IMR-90 (cell line): ENCODE data around the gene NANOS3.

Experiments used
- BHLHE40 ChIP-seq: fragments of 150-350 bp; IDR thresholded peaks from 2 replicates; pipeline ENCODE4 v1.6.1; 2016; ENCODE audit warnings: mild to moderate bottlenecking, low read depth, low read length
- FOS ChIP-seq: fragments of 150-350 bp; IDR thresholded peaks from 2 replicates; pipeline ENCODE4 v1.6.1; 2016; ENCODE audit warnings: low read depth, low read length
- MAFK ChIP-seq: IDR thresholded peaks from 2 replicates; pipeline ENCODE4 v1.6.1; 2012; ENCODE audit warnings: low read depth, low read length, improper control_type of control experiment
- MAZ ChIP-seq: IDR thresholded peaks from 2 replicates; pipeline ENCODE4 v1.6.1; 2012; ENCODE audit warnings: low read depth, mild to moderate bottlenecking, low read length, improper control_type of control experiment, moderate library complexity, borderline replicate concordance
- MXI1 ChIP-seq: IDR thresholded peaks from 2 replicates; pipeline ENCODE4 v1.6.1; 2012; ENCODE audit warnings: low read depth, mild to moderate bottlenecking, low read length, moderate library complexity, borderline replicate concordance
- POLR2A ChIP-seq: IDR thresholded peaks from 2 replicates; pipeline ENCODE4 v1.6.1; 2012; ENCODE audit warnings: mild to moderate bottlenecking, low read depth, low read length
- RAD21 ChIP-seq: IDR thresholded peaks from 2 replicates; pipeline ENCODE4 v1.6.1; 2012; ENCODE audit warnings: low read length, improper control_type of control experiment
- RCOR1 ChIP-seq: IDR thresholded peaks from 2 replicates; pipeline ENCODE4 v1.6.1; 2012; ENCODE audit warnings: mild to moderate bottlenecking, low read length, improper control_type of control experiment; ENCODE audit not compliant: insufficient replicate concordance
- RFX5 ChIP-seq: IDR thresholded peaks from 2 replicates; pipeline ENCODE4 v1.8.0; 2012; ENCODE audit warnings: low read depth, mild to moderate bottlenecking, low read length, moderate library complexity
- SMC3 ChIP-seq: fragments of 150-350 bp; IDR thresholded peaks from 2 replicates; pipeline ENCODE4 v1.6.1; 2016; ENCODE audit warnings: low read depth, mild to moderate bottlenecking, antibody characterized with exemption, low read length, moderate library complexity
- TF ChIP-seq, protein P1 (sequence below): conservative IDR thresholded peaks from 2 replicates; pipeline ENCODE4 v1.5.1; 2012; ENCODE audit warnings: mild to moderate bottlenecking, low read depth, low read length, improper control_type of control experiment
- TF ChIP-seq, protein P2 (sequence below): fragments of 150-350 bp; IDR thresholded peaks from 2 replicates; pipeline ENCODE4 v1.6.1; 2016; ENCODE audit warnings: low read depth, mild to moderate bottlenecking, low read length, moderate library complexity, borderline replicate concordance
- TF ChIP-seq, protein P3 (sequence below): fragments of 150-350 bp; IDR thresholded peaks from 2 replicates; pipeline ENCODE4 v1.6.1; 2017; ENCODE audit warnings: mild to moderate bottlenecking, antibody characterized with exemption, low read length, low read depth

- TF ChIP-seq, protein P1, sequence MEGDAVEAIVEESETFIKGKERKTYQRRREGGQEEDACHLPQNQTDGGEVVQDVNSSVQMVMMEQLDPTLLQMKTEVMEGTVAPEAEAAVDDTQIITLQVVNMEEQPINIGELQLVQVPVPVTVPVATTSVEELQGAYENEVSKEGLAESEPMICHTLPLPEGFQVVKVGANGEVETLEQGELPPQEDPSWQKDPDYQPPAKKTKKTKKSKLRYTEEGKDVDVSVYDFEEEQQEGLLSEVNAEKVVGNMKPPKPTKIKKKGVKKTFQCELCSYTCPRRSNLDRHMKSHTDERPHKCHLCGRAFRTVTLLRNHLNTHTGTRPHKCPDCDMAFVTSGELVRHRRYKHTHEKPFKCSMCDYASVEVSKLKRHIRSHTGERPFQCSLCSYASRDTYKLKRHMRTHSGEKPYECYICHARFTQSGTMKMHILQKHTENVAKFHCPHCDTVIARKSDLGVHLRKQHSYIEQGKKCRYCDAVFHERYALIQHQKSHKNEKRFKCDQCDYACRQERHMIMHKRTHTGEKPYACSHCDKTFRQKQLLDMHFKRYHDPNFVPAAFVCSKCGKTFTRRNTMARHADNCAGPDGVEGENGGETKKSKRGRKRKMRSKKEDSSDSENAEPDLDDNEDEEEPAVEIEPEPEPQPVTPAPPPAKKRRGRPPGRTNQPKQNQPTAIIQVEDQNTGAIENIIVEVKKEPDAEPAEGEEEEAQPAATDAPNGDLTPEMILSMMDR = no peak
- TF ChIP-seq RAD21 (no peak), SMC3 (no peak), MAFK (no peak), POLR2A (no peak), MXI1 (no peak), BHLHE40 (no peak), RCOR1 (no peak), RFX5 (no peak), FOS (no peak), MAZ (no peak)
- TF ChIP-seq, protein P2, sequence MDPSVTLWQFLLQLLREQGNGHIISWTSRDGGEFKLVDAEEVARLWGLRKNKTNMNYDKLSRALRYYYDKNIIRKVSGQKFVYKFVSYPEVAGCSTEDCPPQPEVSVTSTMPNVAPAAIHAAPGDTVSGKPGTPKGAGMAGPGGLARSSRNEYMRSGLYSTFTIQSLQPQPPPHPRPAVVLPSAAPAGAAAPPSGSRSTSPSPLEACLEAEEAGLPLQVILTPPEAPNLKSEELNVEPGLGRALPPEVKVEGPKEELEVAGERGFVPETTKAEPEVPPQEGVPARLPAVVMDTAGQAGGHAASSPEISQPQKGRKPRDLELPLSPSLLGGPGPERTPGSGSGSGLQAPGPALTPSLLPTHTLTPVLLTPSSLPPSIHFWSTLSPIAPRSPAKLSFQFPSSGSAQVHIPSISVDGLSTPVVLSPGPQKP = no peak
- TF ChIP-seq, protein P3, sequence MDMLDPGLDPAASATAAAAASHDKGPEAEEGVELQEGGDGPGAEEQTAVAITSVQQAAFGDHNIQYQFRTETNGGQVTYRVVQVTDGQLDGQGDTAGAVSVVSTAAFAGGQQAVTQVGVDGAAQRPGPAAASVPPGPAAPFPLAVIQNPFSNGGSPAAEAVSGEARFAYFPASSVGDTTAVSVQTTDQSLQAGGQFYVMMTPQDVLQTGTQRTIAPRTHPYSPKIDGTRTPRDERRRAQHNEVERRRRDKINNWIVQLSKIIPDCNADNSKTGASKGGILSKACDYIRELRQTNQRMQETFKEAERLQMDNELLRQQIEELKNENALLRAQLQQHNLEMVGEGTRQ = no peak
These were observed 10.1 kb downstream of the NANOS3 start for GRCh38 chr19:13887018-13887436.
